ENCODE results near the gene PGA3. TPM values are rescaled to one million over a fixed set of nuclear protein-coding genes. Genes with fewer than 3 reads are reported as not detected.
A peak's percentile ranks its signal among the peaks of the same experiment; 100 is the strongest.

Gene PGA3
- total RNA-seq, 3 donors from 2014 or later (not counting 1 experiment from before 2014, with no cell fraction given), result not detected

- Mint-ChIP-seq H3K27me3 (ENCODE audit: low read depth in 2 of 2) (peaks cover 7 to 9% of the 10 kb centered on the region in 2 donors), H3K9me3 (no peaks in the 10 kb centered on the region), H3K4me3 (no peak overlapping the region), H3K36me3 (no peaks in the 10 kb centered on the region), H3K4me1 (peaks cover 23 to 25% of the 10 kb centered on the region in 2 donors), H3K27ac (no peak overlapping the region)
- H3K9me3 ChIP-seq (ENCODE audit: control insufficient read depth, insufficient read depth, low read length), result no peaks in the 10 kb centered on the region
- peaks cover 10% of the 10 kb centered on the region for H3K4me1 ChIP-seq (ENCODE audit: control insufficient read depth, insufficient read depth, low read length)
- intact Hi-C loops (cut with micrococcal nuclease), result no loop called here
- TF ChIP-seq, protein P1, sequence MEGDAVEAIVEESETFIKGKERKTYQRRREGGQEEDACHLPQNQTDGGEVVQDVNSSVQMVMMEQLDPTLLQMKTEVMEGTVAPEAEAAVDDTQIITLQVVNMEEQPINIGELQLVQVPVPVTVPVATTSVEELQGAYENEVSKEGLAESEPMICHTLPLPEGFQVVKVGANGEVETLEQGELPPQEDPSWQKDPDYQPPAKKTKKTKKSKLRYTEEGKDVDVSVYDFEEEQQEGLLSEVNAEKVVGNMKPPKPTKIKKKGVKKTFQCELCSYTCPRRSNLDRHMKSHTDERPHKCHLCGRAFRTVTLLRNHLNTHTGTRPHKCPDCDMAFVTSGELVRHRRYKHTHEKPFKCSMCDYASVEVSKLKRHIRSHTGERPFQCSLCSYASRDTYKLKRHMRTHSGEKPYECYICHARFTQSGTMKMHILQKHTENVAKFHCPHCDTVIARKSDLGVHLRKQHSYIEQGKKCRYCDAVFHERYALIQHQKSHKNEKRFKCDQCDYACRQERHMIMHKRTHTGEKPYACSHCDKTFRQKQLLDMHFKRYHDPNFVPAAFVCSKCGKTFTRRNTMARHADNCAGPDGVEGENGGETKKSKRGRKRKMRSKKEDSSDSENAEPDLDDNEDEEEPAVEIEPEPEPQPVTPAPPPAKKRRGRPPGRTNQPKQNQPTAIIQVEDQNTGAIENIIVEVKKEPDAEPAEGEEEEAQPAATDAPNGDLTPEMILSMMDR (IDR thresholded peaks at IDR 0.05), result no peak
- H3K27ac ChIP-seq (ENCODE audit: low read length), result no peak overlapping the region
- H3K36me3 ChIP-seq (ENCODE audit: control insufficient read depth, insufficient read depth, low read length), result no peaks in the 10 kb centered on the region
- H3K27me3 ChIP-seq (ENCODE audit: control insufficient read depth, insufficient read depth, low read length), result no peaks in the 10 kb centered on the region
- H3K4me3 ChIP-seq (ENCODE audit: low read length), result no peak overlapping the region
- no peak for ATAC-seq
- 95% methylated on average over 6 of the region's 9 CpGs for WGBS (ENCODE audit: insufficient coverage)
- DNase-seq, result no peak
Observed at GRCh38 chr11:61168042-61168688, 35.1 kb upstream of the PGA3 start.

DNA sequence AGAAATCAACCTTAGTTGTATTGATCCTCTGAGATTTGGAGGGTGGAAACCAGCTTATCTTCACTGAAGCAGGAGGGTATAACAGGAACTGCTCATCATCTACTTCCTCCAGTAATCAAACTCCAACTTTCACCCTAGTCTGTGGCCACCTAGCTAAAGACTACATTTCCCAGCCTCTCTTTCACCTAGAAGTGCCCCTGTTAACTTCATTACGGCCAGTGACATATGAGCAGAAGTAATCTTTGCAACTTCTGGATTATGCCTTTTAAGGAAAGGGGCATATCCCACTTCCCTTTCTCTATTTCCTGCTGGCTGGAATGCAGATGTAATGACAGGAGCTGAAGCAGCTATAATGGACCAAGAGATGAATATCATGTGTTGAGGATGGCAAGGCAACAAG is 34.5 kb upstream of the PGA3 start:
- no peak for ATAC-seq
- Histone ChIP-seq H3K36me3 (ENCODE audit: control insufficient read depth, insufficient read depth, low read length) (no peaks in the 10 kb centered on the region), H3K9me3 (ENCODE audit: control insufficient read depth, insufficient read depth, low read length) (no peaks in the 10 kb centered on the region), H3K27me3 (ENCODE audit: control insufficient read depth, insufficient read depth, low read length) (no peaks in the 10 kb centered on the region), H3K27ac (ENCODE audit: low read length) (no peak overlapping the region), H3K4me1 (ENCODE audit: control insufficient read depth, insufficient read depth, low read length) (peaks cover 8% of the 10 kb centered on the region), H3K4me3 (ENCODE audit: low read length) (no peak overlapping the region)
- TF ChIP-seq, protein P1 (IDR thresholded peaks at IDR 0.05), result no peak
- Mint-ChIP-seq H3K4me1 (peaks cover 22 to 23% of the 10 kb centered on the region in 2 donors), H3K4me3 (no peak overlapping the region), H3K27ac (no peak overlapping the region), H3K36me3 (no peaks in the 10 kb centered on the region), H3K27me3 (ENCODE audit: low read depth in 2 of 2) (peaks cover 8 to 14% of the 10 kb centered on the region in 2 donors), H3K9me3 (no peaks in the 10 kb centered on the region)
- no peak for DNase-seq
- WGBS (ENCODE audit: insufficient coverage), result 85% methylated on average over 1 of the region's 1 CpG
- intact Hi-C loops (cut with micrococcal nuclease), result no loop called here

DNA sequence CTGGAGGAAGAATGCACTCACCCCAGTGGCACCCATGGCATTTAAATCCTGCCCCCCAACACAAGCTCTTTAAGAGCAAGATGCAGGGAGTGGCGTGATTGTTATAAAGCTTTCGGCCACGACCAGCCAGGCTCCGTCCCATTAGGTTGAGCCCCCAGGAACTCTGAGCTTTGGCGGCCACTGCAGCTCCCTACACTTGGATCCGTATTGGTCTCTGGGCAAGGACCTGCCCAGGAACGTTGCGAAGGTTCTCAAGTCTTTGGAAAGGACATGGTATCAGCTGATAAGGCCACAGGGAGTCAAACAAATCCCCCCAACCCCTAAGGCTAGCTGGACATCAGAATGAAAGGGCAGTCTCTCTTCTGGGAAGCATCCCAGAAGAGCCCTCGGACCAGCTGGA is 32.7 kb upstream of the PGA3 start:
- TF ChIP-seq, protein P1 (IDR thresholded peaks at IDR 0.05), result no peak
- DNase-seq (no peak), ATAC-seq (no peak)
- Mint-ChIP-seq H3K27me3 (ENCODE audit: low read depth in 2 of 2) (peaks cover 5 to 17% of the 10 kb centered on the region in 2 donors), H3K9me3 (no peaks in the 10 kb centered on the region), H3K4me1 (peaks cover 11 to 13% of the 10 kb centered on the region in 2 donors), H3K27ac (no peak overlapping the region), H3K4me3 (no peak overlapping the region), H3K36me3 (no peaks in the 10 kb centered on the region)
- Histone ChIP-seq H3K9me3 (ENCODE audit: control insufficient read depth, insufficient read depth, low read length) (no peaks in the 10 kb centered on the region), H3K36me3 (ENCODE audit: control insufficient read depth, insufficient read depth, low read length) (no peaks in the 10 kb centered on the region), H3K27me3 (ENCODE audit: control insufficient read depth, insufficient read depth, low read length) (peaks cover 2% of the 10 kb centered on the region), H3K4me1 (ENCODE audit: control insufficient read depth, insufficient read depth, low read length) (peaks cover 3% of the 10 kb centered on the region), H3K4me3 (ENCODE audit: low read length) (no peak overlapping the region), H3K27ac (ENCODE audit: low read length) (no peak overlapping the region)
- intact Hi-C loops (cut with micrococcal nuclease), result no loop called here
- WGBS (ENCODE audit: insufficient coverage), result 91% methylated on average over 9 of the region's 9 CpGs

DNA sequence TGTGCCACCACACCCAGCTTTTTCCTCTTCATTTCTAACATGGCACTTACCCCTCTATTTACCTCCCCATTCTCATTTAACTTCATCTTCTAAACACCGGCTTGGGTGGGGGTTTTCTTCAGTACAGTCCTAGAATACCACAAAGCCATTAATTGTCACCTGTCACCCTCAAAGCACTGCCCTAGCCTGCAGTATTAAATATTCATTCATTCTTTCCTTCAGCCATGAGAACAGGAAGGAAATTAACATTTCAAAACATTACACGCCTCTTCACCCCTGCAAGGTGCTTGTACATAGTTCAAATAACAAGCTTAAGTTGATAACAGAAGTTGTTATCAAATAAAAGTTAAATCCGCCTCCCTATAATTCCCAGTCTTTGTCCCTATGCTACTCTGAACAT is 31.4 kb upstream of the PGA3 start:
- Mint-ChIP-seq H3K4me3 (no peak overlapping the region), H3K36me3 (no peaks in the 10 kb centered on the region), H3K9me3 (no peaks in the 10 kb centered on the region), H3K4me1 (peaks cover 11 to 13% of the 10 kb centered on the region in 2 donors), H3K27me3 (ENCODE audit: low read depth in 2 of 2) (peaks cover 9 to 27% of the 10 kb centered on the region in 2 donors), H3K27ac (no peak overlapping the region)
- no peak for DNase-seq
- no peak overlapping the region for H3K27ac ChIP-seq (ENCODE audit: low read length)
- intact Hi-C loops (cut with micrococcal nuclease), result no loop called here
- H3K36me3 ChIP-seq (ENCODE audit: control insufficient read depth, insufficient read depth, low read length), result no peaks in the 10 kb centered on the region
- H3K27me3 ChIP-seq (ENCODE audit: control insufficient read depth, insufficient read depth, low read length), result peaks cover 2% of the 10 kb centered on the region
- 33% methylated on average over 3 of the region's 3 CpGs for WGBS (ENCODE audit: insufficient coverage)
- TF ChIP-seq, protein P1 (IDR thresholded peaks at IDR 0.05), result no peak
- H3K4me3 ChIP-seq (ENCODE audit: low read length), result no peak overlapping the region
- ATAC-seq, result peak in 1 of 3 donors; percentile 17
- peaks cover 3% of the 10 kb centered on the region for H3K4me1 ChIP-seq (ENCODE audit: control insufficient read depth, insufficient read depth, low read length)
- no peaks in the 10 kb centered on the region for H3K9me3 ChIP-seq (ENCODE audit: control insufficient read depth, insufficient read depth, low read length)
